Measurements from ENCODE around the gene GOLPH3L.

GOLPH3L gene

DNA sequence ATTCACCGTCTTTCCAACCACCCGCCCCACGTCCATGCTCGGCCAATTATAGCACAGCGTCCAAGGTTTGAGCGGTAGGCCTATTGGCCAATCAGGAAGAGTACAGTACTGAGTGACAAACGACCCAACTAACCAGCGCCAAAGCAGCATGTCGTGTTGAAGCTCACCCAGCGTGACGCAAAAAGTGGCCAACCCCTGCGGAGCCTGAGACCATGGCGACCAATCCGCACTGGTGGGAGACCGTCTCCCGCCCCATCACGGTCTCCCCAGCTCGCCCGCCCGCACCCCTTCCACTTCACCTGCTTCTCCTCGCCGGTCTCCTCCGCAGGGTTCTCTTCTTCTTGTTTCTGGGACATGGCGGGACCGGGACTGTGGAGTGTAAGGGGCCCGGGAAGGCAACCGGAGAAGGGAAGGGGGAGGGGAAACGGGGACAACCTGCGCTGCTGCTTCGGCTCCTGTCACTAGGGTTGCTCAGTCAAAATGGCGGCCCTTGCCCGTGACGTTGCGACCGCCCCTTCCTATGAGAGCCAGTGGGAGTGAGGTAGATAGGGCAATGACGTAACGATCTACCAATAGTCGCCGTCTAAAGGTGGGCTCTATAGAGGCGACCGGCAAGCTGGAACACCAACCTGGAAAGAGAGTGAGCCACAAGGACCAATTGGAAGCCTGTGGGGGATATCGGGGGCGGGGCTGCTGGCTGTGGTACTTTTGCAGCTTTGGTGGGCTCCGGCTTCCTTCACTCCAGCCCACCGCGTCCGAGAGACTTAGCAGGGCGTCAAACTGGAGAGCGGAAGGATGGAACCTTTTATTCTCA lies 67.6 kb downstream of the GOLPH3L start, which contains the start of gene ENSA:
Gene ENSA, minus strand, starts transcription at position 498 of the 814 bp plus-strand sequence. Its CDS starts 142 bp downstream, at position 356.
- peaks cover 20% of the 10 kb centered on the region for H3K4me1 ChIP-seq (ENCODE audit: insufficient read depth, low read length, poor library complexity, severe bottlenecking)
- TF ChIP-seq, protein P1, sequence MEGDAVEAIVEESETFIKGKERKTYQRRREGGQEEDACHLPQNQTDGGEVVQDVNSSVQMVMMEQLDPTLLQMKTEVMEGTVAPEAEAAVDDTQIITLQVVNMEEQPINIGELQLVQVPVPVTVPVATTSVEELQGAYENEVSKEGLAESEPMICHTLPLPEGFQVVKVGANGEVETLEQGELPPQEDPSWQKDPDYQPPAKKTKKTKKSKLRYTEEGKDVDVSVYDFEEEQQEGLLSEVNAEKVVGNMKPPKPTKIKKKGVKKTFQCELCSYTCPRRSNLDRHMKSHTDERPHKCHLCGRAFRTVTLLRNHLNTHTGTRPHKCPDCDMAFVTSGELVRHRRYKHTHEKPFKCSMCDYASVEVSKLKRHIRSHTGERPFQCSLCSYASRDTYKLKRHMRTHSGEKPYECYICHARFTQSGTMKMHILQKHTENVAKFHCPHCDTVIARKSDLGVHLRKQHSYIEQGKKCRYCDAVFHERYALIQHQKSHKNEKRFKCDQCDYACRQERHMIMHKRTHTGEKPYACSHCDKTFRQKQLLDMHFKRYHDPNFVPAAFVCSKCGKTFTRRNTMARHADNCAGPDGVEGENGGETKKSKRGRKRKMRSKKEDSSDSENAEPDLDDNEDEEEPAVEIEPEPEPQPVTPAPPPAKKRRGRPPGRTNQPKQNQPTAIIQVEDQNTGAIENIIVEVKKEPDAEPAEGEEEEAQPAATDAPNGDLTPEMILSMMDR (conservative IDR thresholded peaks at IDR 0.05; ENCODE audit: low read length): no peak
- no peak for TF ChIP-seq EZH2phosphoT487 (IDR thresholded peaks at IDR 0.05; ENCODE audit: borderline replicate concordance)
- peak within 1 kb of the TSS; percentile 86 for H3K9ac ChIP-seq (ENCODE audit: low read depth, low read length, poor library complexity, severe bottlenecking)
- H3K9me3 ChIP-seq (ENCODE audit: insufficient read depth, low read depth, low read length): no peaks in the 10 kb centered on the region
- peak within 1 kb of the TSS; percentile 76 for H2AFZ ChIP-seq (ENCODE audit: low read length)
- H3K79me2 ChIP-seq (ENCODE audit: insufficient read depth, low read length): peaks cover 42% of the 10 kb centered on the region
- H4K20me1 ChIP-seq (ENCODE audit: insufficient read depth, low read length, poor library complexity, severe bottlenecking): peaks cover 16% of the 10 kb centered on the region
- peak within 1 kb of the TSS; percentile 91 for H3K4me3 ChIP-seq (ENCODE audit: low read length, poor library complexity, severe bottlenecking)
- peaks cover 29% of the 10 kb centered on the region; the same call in 1 of the 2 replicates for H3K36me3 ChIP-seq (ENCODE audit: insufficient read depth, low read length)
- no peaks in the 10 kb centered on the region for H3K27me3 ChIP-seq (ENCODE audit: insufficient read depth, low read length, poor library complexity, severe bottlenecking)
- peak within 1 kb of the TSS; percentile 96 for H3K4me2 ChIP-seq (ENCODE audit: low read depth, low read length, poor library complexity, severe bottlenecking)
- H3F3A ChIP-seq (ENCODE audit: low read depth): 0 out of 2 replicates have a peak, but pooled peaks cover 2% of the 10 kb centered on the region
- H3K9me2 ChIP-seq (replicated peaks; ENCODE audit: low read depth, low read length): no peaks in the 10 kb centered on the region

DNA sequence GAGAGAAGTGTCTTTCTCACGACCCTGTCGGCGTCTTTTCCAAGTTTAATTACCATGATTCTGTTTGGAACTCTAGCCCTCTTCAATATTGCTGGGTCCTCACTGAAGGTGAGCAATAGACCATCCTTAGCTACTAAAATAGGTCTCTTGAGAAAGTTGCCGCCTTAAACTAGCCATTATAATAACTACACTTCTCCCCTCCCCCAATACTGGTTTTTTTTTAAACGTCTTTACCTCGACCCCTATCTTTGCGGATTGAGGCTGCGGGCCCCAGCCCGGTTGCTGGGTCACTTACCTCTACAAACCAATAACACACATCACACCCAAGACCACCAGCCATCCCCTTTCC lies 68.2 kb downstream of the GOLPH3L start:
- peak overlapping the region; percentile 96 for H3K4me2 ChIP-seq (ENCODE audit: low read depth, low read length, poor library complexity, severe bottlenecking)
- TF ChIP-seq, protein P1 (conservative IDR thresholded peaks at IDR 0.05; ENCODE audit: low read length): no peak
- TF ChIP-seq EZH2phosphoT487 (IDR thresholded peaks at IDR 0.05; ENCODE audit: borderline replicate concordance): no peak
- H3K36me3 ChIP-seq (ENCODE audit: insufficient read depth, low read length): peaks cover 33% of the 10 kb centered on the region; the same call in 1 of the 2 replicates
- H3K4me1 ChIP-seq (ENCODE audit: insufficient read depth, low read length, poor library complexity, severe bottlenecking): peaks cover 20% of the 10 kb centered on the region
- peaks cover 42% of the 10 kb centered on the region for H3K79me2 ChIP-seq (ENCODE audit: insufficient read depth, low read length)
- H4K20me1 ChIP-seq (ENCODE audit: insufficient read depth, low read length, poor library complexity, severe bottlenecking): peaks cover 16% of the 10 kb centered on the region
- H3K9me2 ChIP-seq (replicated peaks; ENCODE audit: low read depth, low read length): no peaks in the 10 kb centered on the region
- H3K9ac ChIP-seq (ENCODE audit: low read depth, low read length, poor library complexity, severe bottlenecking): peak overlapping the region; percentile 86
- H3F3A ChIP-seq (ENCODE audit: low read depth): 0 out of 2 replicates have a peak, but pooled peaks cover 2% of the 10 kb centered on the region
- H2AFZ ChIP-seq (ENCODE audit: low read length): peak overlapping the region; percentile 39; the same call in 1 of the 2 replicates
- H3K9me3 ChIP-seq (ENCODE audit: insufficient read depth, low read depth, low read length): no peaks in the 10 kb centered on the region
- H3K27me3 ChIP-seq (ENCODE audit: insufficient read depth, low read length, poor library complexity, severe bottlenecking): no peaks in the 10 kb centered on the region
- H3K4me3 ChIP-seq (ENCODE audit: low read length, poor library complexity, severe bottlenecking): peak overlapping the region; percentile 91

DNA sequence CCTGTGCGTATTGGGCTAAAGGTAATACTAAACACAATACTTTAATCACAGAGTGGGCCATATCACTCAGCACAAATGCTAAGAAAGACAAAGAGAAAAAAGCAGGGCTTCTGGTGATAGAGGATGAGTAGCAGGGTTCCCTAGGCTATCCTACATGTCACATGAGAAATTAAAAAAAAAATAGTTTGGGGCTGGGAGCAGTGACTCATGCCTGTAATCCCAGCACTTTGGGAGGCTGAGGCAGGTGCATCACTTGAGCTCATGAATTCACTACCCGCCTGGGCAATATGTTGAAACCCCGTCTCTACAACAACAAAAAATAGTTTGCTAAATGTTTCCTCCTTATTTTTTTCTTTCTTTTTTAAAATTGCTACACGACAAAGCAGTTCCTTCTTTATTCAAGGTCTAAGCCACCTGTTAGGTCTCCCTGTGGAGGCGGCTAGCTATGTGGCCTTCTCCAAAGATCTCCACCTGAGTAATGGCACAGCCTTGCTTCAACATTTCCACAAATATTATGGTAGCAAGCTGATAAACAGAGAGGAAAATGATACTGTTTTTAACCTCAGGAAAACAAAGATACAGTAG lies 69.0 kb downstream of the GOLPH3L start:
- H4K20me1 ChIP-seq (ENCODE audit: insufficient read depth, low read length, poor library complexity, severe bottlenecking): peaks cover 17% of the 10 kb centered on the region
- peaks cover 42% of the 10 kb centered on the region for H3K79me2 ChIP-seq (ENCODE audit: insufficient read depth, low read length)
- peaks cover 23% of the 10 kb centered on the region for H3K4me1 ChIP-seq (ENCODE audit: insufficient read depth, low read length, poor library complexity, severe bottlenecking)
- H2AFZ ChIP-seq (ENCODE audit: low read length): no peak overlapping the region
- no peaks in the 10 kb centered on the region for H3K9me2 ChIP-seq (replicated peaks; ENCODE audit: low read depth, low read length)
- peak overlapping the region; percentile 91 for H3K4me3 ChIP-seq (ENCODE audit: low read length, poor library complexity, severe bottlenecking)
- H3K36me3 ChIP-seq (ENCODE audit: insufficient read depth, low read length): peaks cover 39% of the 10 kb centered on the region; the same call in 1 of the 2 replicates
- H3K9ac ChIP-seq (ENCODE audit: low read depth, low read length, poor library complexity, severe bottlenecking): peak overlapping the region; percentile 86
- H3K9me3 ChIP-seq (ENCODE audit: insufficient read depth, low read depth, low read length): no peaks in the 10 kb centered on the region
- H3K4me2 ChIP-seq (ENCODE audit: low read depth, low read length, poor library complexity, severe bottlenecking): peak overlapping the region; percentile 96
- TF ChIP-seq, protein P1 (conservative IDR thresholded peaks at IDR 0.05; ENCODE audit: low read length): no peak
- TF ChIP-seq EZH2phosphoT487 (IDR thresholded peaks at IDR 0.05; ENCODE audit: borderline replicate concordance): no peak
- H3K27me3 ChIP-seq (ENCODE audit: insufficient read depth, low read length, poor library complexity, severe bottlenecking): no peaks in the 10 kb centered on the region
- 0 out of 2 replicates have a peak, but pooled peaks cover 2% of the 10 kb centered on the region for H3F3A ChIP-seq (ENCODE audit: low read depth)
